HEK293 (cell line): Measurements from ENCODE around the gene KIF12.

Experiments used
- CTCF ChIA-PET: fragments of 350-600 bp; formaldehyde crosslinking; extraction: SDS; loops from one replicate; lab custom pipeline; 2021; ENCODE audit warnings: antibody characterized with exemption; lab: Yijun Ruan, JAX
- POLR2A ChIA-PET: fragments of 300-600 bp; formaldehyde crosslinking; extraction: SDS; loops from one replicate; lab custom pipeline; 2020; ENCODE audit warnings: antibody characterized with exemption, inconsistent platforms; lab: Yijun Ruan, JAX
- H3K27ac ChIP-seq: fragments of 200-500 bp; sonication (Bioruptor generic); 2 replicates; pipeline ENCODE4 v1.5.1; 2014; ENCODE audit warnings: low read depth, low read length, control low read depth, inconsistent platforms; ENCODE audit errors: extremely low read depth
- H3K36me3 ChIP-seq, 2 experiments: fragments of 200-500 bp in 1 of 2; sonication (Bioruptor generic) in 1 of 2; 1 replicate in 1 of 2; 2 replicates in 1 of 2; pipeline ENCODE4 v1.5.1; 2014 to 2017; ENCODE audit warnings: inconsistent platforms in 2 of 2, low read length in 2 of 2; ENCODE audit not compliant: control insufficient read depth in 2 of 2, insufficient read depth in 1 of 2
- H3K4me1 ChIP-seq: fragments of 200-500 bp; sonication (Bioruptor generic); 2 replicates; pipeline ENCODE4 v1.5.1; 2014; ENCODE audit warnings: mild to moderate bottlenecking, low read length, inconsistent platforms; ENCODE audit not compliant: control insufficient read depth, insufficient read depth
- H3K4me3 ChIP-seq: 2 replicates; pipeline ENCODE4 v1.5.1; 2011; ENCODE audit warnings: low read depth, mild to moderate bottlenecking, control low read depth, low read length, moderate library complexity
- H3K9me3 ChIP-seq: fragments of 200-500 bp; sonication (Bioruptor generic); 2 replicates; pipeline ENCODE4 v1.5.1; 2014; ENCODE audit warnings: low read depth, low read length, inconsistent platforms; ENCODE audit not compliant: control insufficient read depth, insufficient read depth
- GLIS2 ChIP-seq: fragments of 450-650 bp; formaldehyde crosslinking; IDR thresholded peaks from 2 replicates; pipeline ENCODE4 v1.5.1; 2016; ENCODE audit warnings: missing biosample characterization, missing genetic modification characterization
- MEIS1 ChIP-seq: sonication (generic); formaldehyde crosslinking; IDR thresholded peaks from 2 replicates; pipeline ENCODE4 v1.8.1; 2022; ENCODE audit warnings: missing genetic modification reagents, mild to moderate bottlenecking, borderline replicate concordance
- PRDM1 ChIP-seq: fragments of 450-650 bp; formaldehyde crosslinking; IDR thresholded peaks from 2 replicates; pipeline ENCODE4; 2016; ENCODE audit warnings: missing biosample characterization, missing genetic modification characterization
- SETDB1 ChIP-seq: IDR thresholded peaks from one replicate; pipeline ENCODE4 v1.6.1; 2017; ENCODE audit warnings: mild to moderate bottlenecking, low read length, moderate library complexity, mixed read lengths; ENCODE audit not compliant: insufficient read length
- SP2 ChIP-seq: fragments of 450-650 bp; formaldehyde crosslinking; IDR thresholded peaks from 2 replicates; pipeline ENCODE4 v1.5.1; 2016; ENCODE audit warnings: missing biosample characterization, missing genetic modification characterization
- ZBTB20 ChIP-seq: fragments of 450-650 bp; formaldehyde crosslinking; IDR thresholded peaks from 2 replicates; pipeline ENCODE4 v1.5.1; 2016; ENCODE audit warnings: missing biosample characterization, missing genetic modification characterization
- ZBTB7A ChIP-seq: fragments of 450-650 bp; formaldehyde crosslinking; IDR thresholded peaks from 2 replicates; pipeline ENCODE4 v1.5.1; 2016; ENCODE audit warnings: low read depth, missing biosample characterization, missing genetic modification characterization
- ZBTB8A ChIP-seq: fragments of 450-650 bp; formaldehyde crosslinking; IDR thresholded peaks from 2 replicates; pipeline ENCODE4 v1.5.1; 2016; ENCODE audit warnings: missing biosample characterization, missing genetic modification characterization
- ZNF138 ChIP-seq: fragments of 450-650 bp; formaldehyde crosslinking; IDR thresholded peaks from 2 replicates; pipeline ENCODE4 v1.5.1; 2016; ENCODE audit warnings: missing biosample characterization, missing genetic modification characterization, borderline replicate concordance
- ZNF16 ChIP-seq: fragments of 450-650 bp; formaldehyde crosslinking; IDR thresholded peaks from 2 replicates; pipeline ENCODE4 v1.5.1; 2016; ENCODE audit warnings: low read depth, missing biosample characterization, missing genetic modification characterization
- ZNF48 ChIP-seq: fragments of 450-650 bp; formaldehyde crosslinking; IDR thresholded peaks from 2 replicates; pipeline ENCODE4 v1.5.1; 2016; ENCODE audit warnings: missing biosample characterization, missing genetic modification characterization
- ZNF664 ChIP-seq: fragments of 450-650 bp; formaldehyde crosslinking; IDR thresholded peaks from 2 replicates; pipeline ENCODE4 v1.5.1; 2016; ENCODE audit warnings: missing biosample characterization, missing genetic modification characterization
- ZNF677 ChIP-seq: fragments of 450-650 bp; IDR thresholded peaks from 2 replicates; pipeline ENCODE4 v1.5.0; 2018; ENCODE audit warnings: missing biosample characterization, mild to moderate bottlenecking, missing genetic modification characterization, moderate library complexity
- TF ChIP-seq, protein P1 (sequence below): fragments of 450-650 bp; formaldehyde crosslinking; conservative IDR thresholded peaks from 2 replicates; pipeline ENCODE4 v1.5.1; 2016; ENCODE audit warnings: low read depth, missing biosample characterization, missing genetic modification characterization
- TF ChIP-seq, protein P2 (sequence below): fragments of 450-650 bp; formaldehyde crosslinking; IDR thresholded peaks from 2 replicates; pipeline ENCODE4 v1.5.1; 2017; ENCODE audit warnings: missing biosample characterization, missing genetic modification characterization
- TF ChIP-seq, protein P3 (sequence below): fragments of 450-650 bp; formaldehyde crosslinking; IDR thresholded peaks from 2 replicates; pipeline ENCODE4 v1.5.1; 2016; ENCODE audit warnings: missing biosample characterization, missing genetic modification characterization
- TF ChIP-seq, protein P4 (sequence below): fragments of 450-650 bp; formaldehyde crosslinking; IDR thresholded peaks from 2 replicates; pipeline ENCODE4 v1.5.1; 2017; ENCODE audit warnings: missing biosample characterization, missing genetic modification characterization
- TF ChIP-seq, protein P5 (sequence below): fragments of 450-650 bp; formaldehyde crosslinking; IDR thresholded peaks from 2 replicates; pipeline ENCODE4 v1.5.1; 2016; ENCODE audit warnings: missing biosample characterization, missing genetic modification characterization
- TF ChIP-seq, protein P6 (sequence below): fragments of 450-650 bp; formaldehyde crosslinking; IDR thresholded peaks from 2 replicates; pipeline ENCODE4 v1.5.1; 2016; ENCODE audit warnings: missing biosample characterization, missing genetic modification characterization, low read depth

The KIF12 gene

DNA sequence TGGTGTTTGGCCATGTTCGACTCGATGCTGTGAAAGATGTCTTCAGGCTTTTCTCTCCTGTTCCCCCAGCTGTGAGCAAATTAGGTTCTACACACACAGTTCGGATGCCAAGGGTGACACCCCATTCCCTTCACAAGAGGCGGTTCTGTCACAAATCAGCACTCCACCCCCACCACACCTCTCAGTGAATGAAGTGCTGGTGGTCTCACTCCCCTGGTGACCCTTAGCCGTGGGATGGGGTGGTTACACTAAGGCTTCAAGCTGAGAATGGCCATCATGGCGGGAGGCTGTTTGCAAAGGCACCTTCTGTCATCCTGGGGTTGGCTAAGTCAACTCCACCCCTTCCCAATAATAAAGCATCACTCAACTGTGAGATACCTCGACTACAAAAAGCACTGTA lies 47.4 kb downstream of the KIF12 start (continued):
- TF ChIP-seq, protein P1, sequence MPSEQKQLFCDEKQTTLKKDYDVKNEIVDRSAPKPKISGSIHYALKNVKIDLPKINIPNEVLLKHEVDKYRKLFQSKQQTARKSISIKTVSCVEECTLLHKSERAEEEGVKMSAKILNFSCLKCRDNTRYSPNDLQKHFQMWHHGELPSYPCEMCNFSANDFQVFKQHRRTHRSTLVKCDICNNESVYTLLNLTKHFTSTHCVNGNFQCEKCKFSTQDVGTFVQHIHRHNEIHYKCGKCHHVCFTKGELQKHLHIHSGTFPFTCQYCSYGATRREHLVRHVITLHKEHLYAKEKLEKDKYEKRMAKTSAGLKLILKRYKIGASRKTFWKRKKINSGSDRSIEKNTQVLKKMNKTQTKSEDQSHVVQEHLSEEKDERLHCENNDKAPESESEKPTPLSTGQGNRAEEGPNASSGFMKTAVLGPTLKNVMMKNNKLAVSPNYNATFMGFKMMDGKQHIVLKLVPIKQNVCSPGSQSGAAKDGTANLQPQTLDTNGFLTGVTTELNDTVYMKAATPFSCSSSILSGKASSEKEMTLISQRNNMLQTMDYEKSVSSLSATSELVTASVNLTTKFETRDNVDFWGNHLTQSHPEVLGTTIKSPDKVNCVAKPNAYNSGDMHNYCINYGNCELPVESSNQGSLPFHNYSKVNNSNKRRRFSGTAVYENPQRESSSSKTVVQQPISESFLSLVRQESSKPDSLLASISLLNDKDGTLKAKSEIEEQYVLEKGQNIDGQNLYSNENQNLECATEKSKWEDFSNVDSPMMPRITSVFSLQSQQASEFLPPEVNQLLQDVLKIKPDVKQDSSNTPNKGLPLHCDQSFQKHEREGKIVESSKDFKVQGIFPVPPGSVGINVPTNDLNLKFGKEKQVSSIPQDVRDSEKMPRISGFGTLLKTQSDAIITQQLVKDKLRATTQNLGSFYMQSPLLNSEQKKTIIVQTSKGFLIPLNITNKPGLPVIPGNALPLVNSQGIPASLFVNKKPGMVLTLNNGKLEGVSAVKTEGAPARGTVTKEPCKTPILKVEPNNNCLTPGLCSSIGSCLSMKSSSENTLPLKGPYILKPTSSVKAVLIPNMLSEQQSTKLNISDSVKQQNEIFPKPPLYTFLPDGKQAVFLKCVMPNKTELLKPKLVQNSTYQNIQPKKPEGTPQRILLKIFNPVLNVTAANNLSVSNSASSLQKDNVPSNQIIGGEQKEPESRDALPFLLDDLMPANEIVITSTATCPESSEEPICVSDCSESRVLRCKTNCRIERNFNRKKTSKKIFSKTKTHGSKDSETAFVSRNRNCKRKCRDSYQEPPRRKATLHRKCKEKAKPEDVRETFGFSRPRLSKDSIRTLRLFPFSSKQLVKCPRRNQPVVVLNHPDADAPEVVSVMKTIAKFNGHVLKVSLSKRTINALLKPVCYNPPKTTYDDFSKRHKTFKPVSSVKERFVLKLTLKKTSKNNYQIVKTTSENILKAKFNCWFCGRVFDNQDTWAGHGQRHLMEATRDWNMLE (tag by site-specific recombination), result no peak
- TF ChIP-seq, protein P2, sequence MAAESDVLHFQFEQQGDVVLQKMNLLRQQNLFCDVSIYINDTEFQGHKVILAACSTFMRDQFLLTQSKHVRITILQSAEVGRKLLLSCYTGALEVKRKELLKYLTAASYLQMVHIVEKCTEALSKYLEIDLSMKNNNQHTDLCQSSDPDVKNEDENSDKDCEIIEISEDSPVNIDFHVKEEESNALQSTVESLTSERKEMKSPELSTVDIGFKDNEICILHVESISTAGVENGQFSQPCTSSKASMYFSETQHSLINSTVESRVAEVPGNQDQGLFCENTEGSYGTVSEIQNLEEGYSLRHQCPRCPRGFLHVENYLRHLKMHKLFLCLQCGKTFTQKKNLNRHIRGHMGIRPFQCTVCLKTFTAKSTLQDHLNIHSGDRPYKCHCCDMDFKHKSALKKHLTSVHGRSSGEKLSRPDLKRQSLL (tag by site-specific recombination), result no peak

DNA sequence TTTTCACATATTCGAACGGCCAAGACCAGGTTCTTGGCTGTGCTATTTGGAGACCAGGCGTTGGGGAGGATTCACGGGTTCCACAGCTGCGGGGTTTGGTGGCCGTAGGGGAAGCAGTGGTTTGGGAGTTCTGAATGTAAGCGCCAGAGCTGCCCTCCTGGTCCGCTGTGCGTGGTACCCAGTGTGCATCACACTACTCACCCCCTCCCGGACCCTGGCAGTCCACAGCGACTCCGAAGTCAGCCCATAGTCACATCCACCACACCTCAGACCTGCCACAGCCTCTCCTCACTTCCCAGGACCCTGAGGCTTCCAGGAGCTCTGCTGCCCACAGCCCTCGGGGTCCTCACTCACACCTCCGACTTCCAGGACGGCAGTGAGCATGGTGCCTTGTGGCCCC lies 47.8 kb downstream of the KIF12 start:
- ChIA-PET POLR2A (no interaction called here), CTCF (no interaction called here)
- TF ChIP-seq MEIS1 (CRISPR knock-in tag), result no peak
- TF ChIP-seq, protein P3, sequence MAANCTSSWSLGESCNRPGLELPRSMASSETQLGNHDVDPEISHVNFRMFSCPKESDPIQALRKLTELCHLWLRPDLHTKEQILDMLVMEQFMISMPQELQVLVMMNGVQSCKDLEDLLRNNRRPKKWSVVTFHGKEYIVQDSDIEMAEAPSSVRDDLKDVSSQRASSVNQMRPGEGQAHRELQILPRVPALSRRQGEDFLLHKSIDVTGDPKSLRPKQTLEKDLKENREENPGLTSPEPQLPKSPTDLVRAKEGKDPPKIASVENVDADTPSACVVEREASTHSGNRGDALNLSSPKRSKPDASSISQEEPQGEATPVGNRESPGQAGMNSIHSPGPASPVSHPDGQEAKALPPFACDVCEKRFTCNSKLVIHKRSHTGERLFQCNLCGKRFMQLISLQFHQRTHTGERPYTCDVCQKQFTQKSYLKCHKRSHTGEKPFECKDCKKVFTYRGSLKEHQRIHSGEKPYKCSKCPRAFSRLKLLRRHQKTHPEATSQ (tag by site-specific recombination), result no peak
- TF ChIP-seq ZNF677 (tag by site-specific recombination), result no peak
- TF ChIP-seq, protein P4, sequence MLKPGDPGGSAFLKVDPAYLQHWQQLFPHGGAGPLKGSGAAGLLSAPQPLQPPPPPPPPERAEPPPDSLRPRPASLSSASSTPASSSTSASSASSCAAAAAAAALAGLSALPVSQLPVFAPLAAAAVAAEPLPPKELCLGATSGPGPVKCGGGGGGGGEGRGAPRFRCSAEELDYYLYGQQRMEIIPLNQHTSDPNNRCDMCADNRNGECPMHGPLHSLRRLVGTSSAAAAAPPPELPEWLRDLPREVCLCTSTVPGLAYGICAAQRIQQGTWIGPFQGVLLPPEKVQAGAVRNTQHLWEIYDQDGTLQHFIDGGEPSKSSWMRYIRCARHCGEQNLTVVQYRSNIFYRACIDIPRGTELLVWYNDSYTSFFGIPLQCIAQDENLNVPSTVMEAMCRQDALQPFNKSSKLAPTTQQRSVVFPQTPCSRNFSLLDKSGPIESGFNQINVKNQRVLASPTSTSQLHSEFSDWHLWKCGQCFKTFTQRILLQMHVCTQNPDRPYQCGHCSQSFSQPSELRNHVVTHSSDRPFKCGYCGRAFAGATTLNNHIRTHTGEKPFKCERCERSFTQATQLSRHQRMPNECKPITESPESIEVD (tag by site-specific recombination), result no peak
- TF ChIP-seq, protein P5, sequence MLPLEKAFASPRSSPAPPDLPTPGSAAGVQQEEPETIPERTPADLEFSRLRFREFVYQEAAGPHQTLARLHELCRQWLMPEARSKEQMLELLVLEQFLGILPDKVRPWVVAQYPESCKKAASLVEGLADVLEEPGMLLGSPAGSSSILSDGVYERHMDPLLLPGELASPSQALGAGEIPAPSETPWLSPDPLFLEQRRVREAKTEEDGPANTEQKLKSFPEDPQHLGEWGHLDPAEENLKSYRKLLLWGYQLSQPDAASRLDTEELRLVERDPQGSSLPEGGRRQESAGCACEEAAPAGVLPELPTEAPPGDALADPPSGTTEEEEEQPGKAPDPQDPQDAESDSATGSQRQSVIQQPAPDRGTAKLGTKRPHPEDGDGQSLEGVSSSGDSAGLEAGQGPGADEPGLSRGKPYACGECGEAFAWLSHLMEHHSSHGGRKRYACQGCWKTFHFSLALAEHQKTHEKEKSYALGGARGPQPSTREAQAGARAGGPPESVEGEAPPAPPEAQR (tag by site-specific recombination), result no peak
- TF ChIP-seq ZNF138, result no peak
- no peak overlapping the region for H3K4me3 ChIP-seq
- H3K4me1 ChIP-seq, result no peaks in the 10 kb centered on the region
- no peaks in the 10 kb centered on the region for H3K9me3 ChIP-seq
- no peak overlapping the region for H3K27ac ChIP-seq
- peaks cover 0 to 47% of the 10 kb centered on the region in 2 experiments; a peak in 1 of 3 replicates for H3K36me3 ChIP-seq

DNA sequence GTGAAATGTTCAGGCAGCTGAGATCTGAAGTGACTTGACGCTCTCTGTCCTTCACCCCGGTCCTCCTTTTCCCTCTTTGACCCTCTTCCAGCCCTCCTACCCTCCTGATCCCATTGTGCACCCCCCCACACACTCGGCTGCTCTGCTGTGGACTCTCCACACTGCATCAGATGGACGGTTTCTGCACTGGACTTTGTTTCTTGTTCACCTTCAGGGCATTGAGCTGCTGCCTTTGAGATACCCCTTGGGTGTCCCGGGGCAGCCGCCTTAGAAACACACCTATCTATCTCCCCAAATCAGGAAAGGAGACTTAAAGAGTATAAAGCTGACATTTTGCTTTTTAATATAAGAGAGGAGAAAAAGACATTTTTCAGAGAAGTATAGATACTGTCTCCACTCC lies 48.4 kb downstream of the KIF12 start:
- H3K27ac ChIP-seq, result no peak overlapping the region
- no peaks in the 10 kb centered on the region for H3K9me3 ChIP-seq
- ChIA-PET POLR2A (no interaction called here), CTCF (no interaction called here)
- H3K4me3 ChIP-seq, result no peak overlapping the region
- no peaks in the 10 kb centered on the region for H3K4me1 ChIP-seq
- H3K36me3 ChIP-seq, result peaks cover 0 to 47% of the 10 kb centered on the region in 2 experiments; a peak in 1 of 3 replicates
- TF ChIP-seq ZNF664 (tag by site-specific recombination) (no peak), GLIS2 (tag by site-specific recombination) (no peak), ZBTB8A (tag by site-specific recombination) (no peak), ZNF48 (tag by site-specific recombination) (no peak), ZBTB7A (tag by site-specific recombination) (no peak), SP2 (tag by site-specific recombination) (no peak), ZBTB20 (tag by site-specific recombination) (no peak), PRDM1 (tag by site-specific recombination) (no peak), ZNF16 (tag by site-specific recombination) (no peak), SETDB1 (no peak)
- TF ChIP-seq, protein P6, sequence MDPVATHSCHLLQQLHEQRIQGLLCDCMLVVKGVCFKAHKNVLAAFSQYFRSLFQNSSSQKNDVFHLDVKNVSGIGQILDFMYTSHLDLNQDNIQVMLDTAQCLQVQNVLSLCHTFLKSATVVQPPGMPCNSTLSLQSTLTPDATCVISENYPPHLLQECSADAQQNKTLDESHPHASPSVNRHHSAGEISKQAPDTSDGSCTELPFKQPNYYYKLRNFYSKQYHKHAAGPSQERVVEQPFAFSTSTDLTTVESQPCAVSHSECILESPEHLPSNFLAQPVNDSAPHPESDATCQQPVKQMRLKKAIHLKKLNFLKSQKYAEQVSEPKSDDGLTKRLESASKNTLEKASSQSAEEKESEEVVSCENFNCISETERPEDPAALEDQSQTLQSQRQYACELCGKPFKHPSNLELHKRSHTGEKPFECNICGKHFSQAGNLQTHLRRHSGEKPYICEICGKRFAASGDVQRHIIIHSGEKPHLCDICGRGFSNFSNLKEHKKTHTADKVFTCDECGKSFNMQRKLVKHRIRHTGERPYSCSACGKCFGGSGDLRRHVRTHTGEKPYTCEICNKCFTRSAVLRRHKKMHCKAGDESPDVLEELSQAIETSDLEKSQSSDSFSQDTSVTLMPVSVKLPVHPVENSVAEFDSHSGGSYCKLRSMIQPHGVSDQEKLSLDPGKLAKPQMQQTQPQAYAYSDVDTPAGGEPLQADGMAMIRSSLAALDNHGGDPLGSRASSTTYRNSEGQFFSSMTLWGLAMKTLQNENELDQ (tag by site-specific recombination), result no peak
